Panc1 (cell line): ENCODE measurements around the gene PAIP1. TPM values are rescaled to one million over a fixed set of nuclear protein-coding genes. Genes with fewer than 3 reads are reported as not detected.
"Not testable (repeated sequence)": the region's sequence is repeated elsewhere in the genome, so short reads cannot be mapped to it uniquely, and the experiment has no call there.

Source experiments
- ATAC-seq: fragments of 200-7000 bp; cut with Tn5 transposase; 2 replicates; pipeline ENCODE4 v1.9.1; 2020; ENCODE audit warnings: mild to moderate bottlenecking, moderate library complexity
- BruUV-seq: library from RNA; stranded (reverse); fragments of 400-500 nt; replicated peaks from 2 replicates; lab custom pipeline; 2021; lab: Mats Ljungman, UMichigan
- CTCF ChIA-PET: fragments of 300-600 bp; sonication (Branson Sonifier 250); formaldehyde crosslinking; loops from one replicate; lab custom pipeline; 2022; ENCODE audit warnings: antibody characterized with exemption; lab: Charles Lee
- POLR2A ChIA-PET: fragments of 300-600 bp; sonication (Branson Sonifier 250); formaldehyde crosslinking; loops from one replicate; lab custom pipeline; 2022; ENCODE audit warnings: antibody characterized with exemption; lab: Charles Lee
- DNase-seq: peaks from one replicate; pipeline ENCODE4 v3.0.0-alpha.2; 2010; ENCODE audit warnings: low read depth, low spot score
- H3K27ac ChIP-seq: 2 replicates; pipeline ENCODE4 v1.5.1; 2011; ENCODE audit warnings: mild to moderate bottlenecking, low read length, inconsistent platforms
- H3K27me3 ChIP-seq: fragments of 200-500 bp; sonication (Bioruptor generic); 2 replicates; pipeline ENCODE4 v1.6.0; 2014; ENCODE audit warnings: low read length, inconsistent platforms; ENCODE audit not compliant: control insufficient read depth, insufficient read depth
- H3K36me3 ChIP-seq: fragments of 200-500 bp; sonication (Bioruptor generic); 2 replicates; pipeline ENCODE4 v1.5.1; 2014; ENCODE audit warnings: inconsistent platforms, mild to moderate bottlenecking, low read length, moderate library complexity; ENCODE audit not compliant: control insufficient read depth, insufficient read depth
- H3K4me1 ChIP-seq: 2 replicates; pipeline ENCODE4 v1.5.1; 2011; ENCODE audit warnings: inconsistent platforms, mild to moderate bottlenecking, low read length, moderate library complexity; ENCODE audit not compliant: control insufficient read depth, insufficient read depth
- H3K4me3 ChIP-seq, 2 experiments: 2 replicates each; pipeline ENCODE4 v1.5.1; 2011 to 2012; ENCODE audit warnings: low read depth in 2 of 2, low read length in 2 of 2, mild to moderate bottlenecking in 2 of 2, inconsistent platforms in 1 of 2, moderate library complexity in 1 of 2
- H3K9me3 ChIP-seq: fragments of 200-500 bp; sonication (Bioruptor generic); 2 replicates; pipeline ENCODE4 v1.5.1; 2014; ENCODE audit warnings: low read depth, mild to moderate bottlenecking, inconsistent platforms, low read length, moderate library complexity; ENCODE audit not compliant: control insufficient read depth, insufficient read depth
- POLR2AphosphoS5 ChIP-seq: IDR thresholded peaks from 2 replicates; pipeline ENCODE4 v1.6.1; 2012; ENCODE audit warnings: mild to moderate bottlenecking, low read depth, low read length, moderate library complexity
- SIN3A ChIP-seq: IDR thresholded peaks from 2 replicates; pipeline ENCODE4 v1.6.1; 2012; ENCODE audit warnings: low read depth, mild to moderate bottlenecking, low read length, moderate library complexity, borderline replicate concordance; ENCODE audit not compliant: insufficient read depth
- TCF7L2 ChIP-seq: IDR thresholded peaks from 2 replicates; pipeline ENCODE4 v1.6.1; 2011; ENCODE audit warnings: mild to moderate bottlenecking, low read depth, low read length, inconsistent platforms
- in situ Hi-C: cut with HindIII; loops from 2 replicates; pipeline ENCODE4 v1.10.0; 2016; ENCODE audit warnings: low sequenced_read_pairs, low pct_unique_long_range_greater_than_20kb
- intact Hi-C: fragments of 100-400 bp; cut with micrococcal nuclease; formaldehyde crosslinking; loops from one replicate; pipeline ENCODE4 v1.10.0; 2022; ENCODE audit not compliant: unreplicated experiment
- total RNA-seq: library from RNA; stranded (reverse); gene quantifications from one replicate; pipeline ENCODE4 v1.2.1, GENCODE V29; 2021; ENCODE audit not compliant: unreplicated experiment
- TF ChIP-seq, protein P1 (sequence below): fragments of 450-650 bp; IDR thresholded peaks from 2 replicates; pipeline ENCODE4 v1.5.1; 2017; ENCODE audit warnings: mild to moderate bottlenecking
- TF ChIP-seq, protein P2 (sequence below), 2 experiments: IDR thresholded peaks; 2 replicates each; pipeline ENCODE4 v1.6.1; 2011 to 2012; ENCODE audit warnings: low read depth in 2 of 2, control low read depth in 1 of 2, low read length in 1 of 2, mild to moderate bottlenecking in 1 of 2, moderate library complexity in 1 of 2; ENCODE audit not compliant: insufficient read depth in 1 of 2

PAIP1 gene
- total RNA-seq, 1 experiment from 2014 or later: 127 TPM

DNA sequence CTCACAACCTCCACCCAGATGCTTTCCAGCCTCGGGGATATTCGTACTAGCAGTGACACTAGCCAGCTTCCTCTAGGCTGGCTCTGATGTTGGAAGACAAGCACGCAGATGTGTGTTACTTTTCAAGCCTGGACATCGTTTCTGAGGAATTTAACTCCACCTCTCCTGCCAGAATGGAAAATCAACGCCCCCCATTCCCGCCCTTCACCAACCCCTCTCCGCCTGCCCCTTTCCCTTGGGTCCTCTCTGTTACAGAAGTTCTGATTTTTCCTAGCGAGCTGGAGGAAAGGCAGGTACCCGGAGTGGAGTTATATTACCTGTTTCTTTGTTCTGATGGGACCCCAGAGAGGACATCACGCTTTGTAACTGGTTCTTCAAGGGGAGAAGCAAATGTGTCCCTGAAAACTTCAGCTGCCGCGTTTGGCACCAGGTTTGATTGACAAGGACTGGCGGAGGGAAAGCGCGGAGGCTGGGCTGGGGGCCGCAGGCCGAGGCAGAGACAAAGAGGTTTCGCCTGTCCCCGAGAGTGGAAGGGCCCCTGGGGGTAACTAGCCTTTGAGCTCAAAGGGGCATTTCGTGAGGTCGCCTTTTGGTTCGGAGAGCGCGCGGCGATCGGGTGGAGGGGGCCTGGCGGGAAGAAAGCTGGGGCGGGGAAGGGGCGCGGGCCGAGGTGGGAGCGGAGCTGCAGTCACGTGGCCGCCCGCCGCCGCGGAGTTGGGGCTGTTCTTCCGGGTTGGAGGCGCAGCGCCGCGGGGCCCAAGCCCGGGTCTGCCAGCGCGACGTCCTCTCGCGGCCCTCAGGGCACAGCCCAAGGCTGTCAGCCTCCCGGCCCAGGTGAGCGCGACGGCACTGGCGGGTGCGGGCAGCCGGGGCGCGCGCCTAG, 45.8 kb upstream of the PAIP1 start, which contains the start of gene NNT:
Gene NNT (plus strand): TSS at position 720 of the 883 bp plus-strand sequence. CDS start 6,016 bp downstream, outside the sequence.
- TF ChIP-seq TCF7L2: no peak
- TF ChIP-seq, protein P1, sequence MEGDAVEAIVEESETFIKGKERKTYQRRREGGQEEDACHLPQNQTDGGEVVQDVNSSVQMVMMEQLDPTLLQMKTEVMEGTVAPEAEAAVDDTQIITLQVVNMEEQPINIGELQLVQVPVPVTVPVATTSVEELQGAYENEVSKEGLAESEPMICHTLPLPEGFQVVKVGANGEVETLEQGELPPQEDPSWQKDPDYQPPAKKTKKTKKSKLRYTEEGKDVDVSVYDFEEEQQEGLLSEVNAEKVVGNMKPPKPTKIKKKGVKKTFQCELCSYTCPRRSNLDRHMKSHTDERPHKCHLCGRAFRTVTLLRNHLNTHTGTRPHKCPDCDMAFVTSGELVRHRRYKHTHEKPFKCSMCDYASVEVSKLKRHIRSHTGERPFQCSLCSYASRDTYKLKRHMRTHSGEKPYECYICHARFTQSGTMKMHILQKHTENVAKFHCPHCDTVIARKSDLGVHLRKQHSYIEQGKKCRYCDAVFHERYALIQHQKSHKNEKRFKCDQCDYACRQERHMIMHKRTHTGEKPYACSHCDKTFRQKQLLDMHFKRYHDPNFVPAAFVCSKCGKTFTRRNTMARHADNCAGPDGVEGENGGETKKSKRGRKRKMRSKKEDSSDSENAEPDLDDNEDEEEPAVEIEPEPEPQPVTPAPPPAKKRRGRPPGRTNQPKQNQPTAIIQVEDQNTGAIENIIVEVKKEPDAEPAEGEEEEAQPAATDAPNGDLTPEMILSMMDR: no peak
- TF ChIP-seq POLR2AphosphoS5: no peak
- POLR2A ChIA-PET: interaction anchor here (0.6 to 1.0 kb wide), 4 partner anchors 17 to 1965 kb away, joined by 3 to 5 read pairs (median 4); no protein-coding TSS in a partner anchor
- in situ Hi-C loops: no loop called here
- intact Hi-C loops: loop anchor here (5.0 kb wide), 1 partner anchor 45 kb away; the partner anchor contains the start of gene PAIP1
- H3K4me3 ChIP-seq: peak within 1 kb of the TSS; percentile 82 to 97
- CTCF ChIA-PET: no interaction called here
- peak within 1 kb of the TSS; percentile 97 for H3K27ac ChIP-seq
- DNase-seq: no peak
- BruUV-seq: no TSS peak
- no peaks in the 10 kb centered on the region for H3K27me3 ChIP-seq
- H3K4me1 ChIP-seq: peaks cover 14% of the 10 kb centered on the region
- ATAC-seq: peak; percentile 85
- no peaks in the 10 kb centered on the region; the same call in 1 of the 2 replicates for H3K36me3 ChIP-seq
- H3K9me3 ChIP-seq: no peaks in the 10 kb centered on the region; the same call in 1 of the 2 replicates

DNA sequence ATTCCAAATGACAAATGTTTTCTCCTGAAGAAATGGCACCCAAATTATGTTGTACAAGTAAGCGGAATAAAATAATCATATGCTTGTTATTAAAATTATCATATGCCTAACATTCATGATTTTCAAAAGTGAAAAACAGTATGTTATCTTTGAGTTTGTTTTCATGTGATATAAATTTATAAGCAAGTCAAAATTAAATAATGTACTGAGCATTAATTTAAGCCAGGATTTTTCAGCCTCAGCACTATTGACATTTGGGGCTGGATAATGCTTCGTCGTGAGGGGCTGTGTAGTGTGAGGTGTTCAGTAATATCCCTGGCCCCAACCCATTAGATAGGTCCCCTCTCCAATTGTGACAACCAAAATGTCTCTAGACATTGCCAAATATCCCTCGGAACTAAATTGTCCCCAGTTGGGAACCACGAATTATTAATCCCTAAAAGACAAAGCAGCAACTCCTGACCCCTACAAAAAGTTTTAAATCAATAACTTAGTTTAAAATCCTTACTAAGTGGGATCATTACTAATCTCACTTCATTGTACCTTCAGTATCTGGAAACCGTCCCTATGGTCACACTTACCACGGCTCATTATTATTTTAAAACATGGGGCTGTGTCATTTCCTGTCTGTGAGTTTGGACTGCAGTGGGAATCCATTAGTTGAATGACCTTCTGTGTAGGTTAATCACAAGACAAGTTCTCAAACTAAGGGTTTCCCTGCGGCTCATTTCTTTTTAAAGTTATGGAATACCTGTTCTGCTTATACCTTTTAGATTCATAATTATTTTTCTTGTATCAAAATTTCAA, 44.8 kb upstream of the PAIP1 start:
- Histone ChIP-seq H3K36me3 (no peaks in the 10 kb centered on the region; the same call in 1 of the 2 replicates), H3K27ac (peak overlapping the region; percentile 97), H3K27me3 (no peaks in the 10 kb centered on the region), H3K9me3 (no peaks in the 10 kb centered on the region; the same call in 1 of the 2 replicates), H3K4me3 (peak overlapping the region; percentile 82 to 97), H3K4me1 (peaks cover 14% of the 10 kb centered on the region)
- DNase-seq (no peak), ATAC-seq (peak; percentile 29; the same call in 1 of the 2 replicates)
- ChIA-PET CTCF (no interaction called here), POLR2A (interaction anchor here (0.9 kb wide), 1 partner anchor 18 kb away, joined by 3 read pairs; no protein-coding TSS in a partner anchor)
- TF ChIP-seq SIN3A (no peak), TCF7L2 (no peak), POLR2AphosphoS5 (no peak)
- TF ChIP-seq, protein P2, sequence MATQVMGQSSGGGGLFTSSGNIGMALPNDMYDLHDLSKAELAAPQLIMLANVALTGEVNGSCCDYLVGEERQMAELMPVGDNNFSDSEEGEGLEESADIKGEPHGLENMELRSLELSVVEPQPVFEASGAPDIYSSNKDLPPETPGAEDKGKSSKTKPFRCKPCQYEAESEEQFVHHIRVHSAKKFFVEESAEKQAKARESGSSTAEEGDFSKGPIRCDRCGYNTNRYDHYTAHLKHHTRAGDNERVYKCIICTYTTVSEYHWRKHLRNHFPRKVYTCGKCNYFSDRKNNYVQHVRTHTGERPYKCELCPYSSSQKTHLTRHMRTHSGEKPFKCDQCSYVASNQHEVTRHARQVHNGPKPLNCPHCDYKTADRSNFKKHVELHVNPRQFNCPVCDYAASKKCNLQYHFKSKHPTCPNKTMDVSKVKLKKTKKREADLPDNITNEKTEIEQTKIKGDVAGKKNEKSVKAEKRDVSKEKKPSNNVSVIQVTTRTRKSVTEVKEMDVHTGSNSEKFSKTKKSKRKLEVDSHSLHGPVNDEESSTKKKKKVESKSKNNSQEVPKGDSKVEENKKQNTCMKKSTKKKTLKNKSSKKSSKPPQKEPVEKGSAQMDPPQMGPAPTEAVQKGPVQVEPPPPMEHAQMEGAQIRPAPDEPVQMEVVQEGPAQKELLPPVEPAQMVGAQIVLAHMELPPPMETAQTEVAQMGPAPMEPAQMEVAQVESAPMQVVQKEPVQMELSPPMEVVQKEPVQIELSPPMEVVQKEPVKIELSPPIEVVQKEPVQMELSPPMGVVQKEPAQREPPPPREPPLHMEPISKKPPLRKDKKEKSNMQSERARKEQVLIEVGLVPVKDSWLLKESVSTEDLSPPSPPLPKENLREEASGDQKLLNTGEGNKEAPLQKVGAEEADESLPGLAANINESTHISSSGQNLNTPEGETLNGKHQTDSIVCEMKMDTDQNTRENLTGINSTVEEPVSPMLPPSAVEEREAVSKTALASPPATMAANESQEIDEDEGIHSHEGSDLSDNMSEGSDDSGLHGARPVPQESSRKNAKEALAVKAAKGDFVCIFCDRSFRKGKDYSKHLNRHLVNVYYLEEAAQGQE (IDR thresholded peaks at IDR 0.05; ENCODE audit: insufficient read depth in 1 of 2, low read depth in 2 of 2, low read length in 1 of 2): no peak
- TF ChIP-seq, protein P1: no peak
- BruUV-seq: TSS peak; percentile 58
- intact Hi-C loops: loop anchor here (5.0 kb wide), 1 partner anchor 44 kb away; the partner anchor contains the start of gene PAIP1
- in situ Hi-C loops: no loop called here

DNA sequence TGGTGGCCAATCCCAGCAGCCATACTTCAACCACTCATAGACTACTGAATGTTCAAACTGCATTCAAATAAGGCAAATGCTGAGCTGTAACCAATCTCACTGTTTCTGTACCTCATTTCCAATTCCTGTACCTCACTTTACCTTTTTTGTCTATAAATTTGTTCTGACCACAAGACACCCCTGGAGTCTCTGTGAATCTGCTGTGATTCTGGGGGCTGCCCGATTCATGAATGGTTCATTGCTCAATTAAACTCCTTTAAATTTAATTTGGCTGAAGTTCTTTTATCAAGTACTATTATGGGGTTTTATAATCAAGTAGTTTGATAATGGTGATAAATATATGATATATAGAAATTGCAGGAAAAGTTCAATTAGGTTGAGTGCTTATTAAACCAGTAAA, 42.0 kb upstream of the PAIP1 start:
- H3K27ac ChIP-seq, ATAC-seq, POLR2A ChIA-PET, H3K4me3 ChIP-seq, in situ Hi-C loops, H3K36me3 ChIP-seq, intact Hi-C loops, CTCF ChIA-PET, H3K4me1 ChIP-seq, H3K27me3 ChIP-seq, BruUV-seq, H3K9me3 ChIP-seq, DNase-seq: not testable (repeated sequence)
